Measurements from ENCODE around the gene PRKN.

DNA sequence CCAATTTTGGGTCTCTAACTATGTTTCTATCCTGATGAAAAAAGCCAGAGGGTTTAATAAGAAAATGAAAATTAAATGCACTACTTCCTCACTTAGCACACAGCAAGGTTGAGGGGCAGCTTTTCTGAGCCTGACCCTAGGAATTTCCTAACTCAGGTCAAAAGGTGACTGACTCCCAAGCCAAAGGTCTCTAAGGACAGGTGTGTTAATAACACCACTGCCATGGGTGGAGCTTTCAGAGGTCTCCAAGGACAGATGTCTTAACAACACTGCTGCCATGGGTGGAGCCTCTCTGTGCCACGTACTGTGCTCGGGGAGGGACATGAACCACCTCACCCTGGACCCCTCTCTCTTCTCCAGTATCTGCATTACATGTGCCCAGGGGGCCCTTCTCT is 339.2 kb downstream of the PRKN start:
- TF ChIP-seq EZH2phosphoT487 (IDR thresholded peaks at IDR 0.05; ENCODE audit: insufficient read depth, low read depth) (no peak), EZH2 (IDR thresholded peaks at IDR 0.05; ENCODE audit: insufficient read depth, poor library complexity, severe bottlenecking) (no peak)
